ENCODE measurements around the gene MAP3K6.
A peak's percentile ranks its signal among the peaks of the same experiment; 100 is the strongest.

MAP3K6 gene

GRCh38 chr1:27405074-27405473 is 38.3 kb upstream of the MAP3K6 start:
- Histone ChIP-seq H3K4me1 (ENCODE audit: insufficient read depth, low read length) (peaks cover 58% of the 10 kb centered on the region), H3K27me3 (ENCODE audit: control insufficient read depth in 1 of 2, insufficient read depth in 2 of 2, low read length in 2 of 2) (no peaks in the 10 kb centered on the region), H3K9me3 (ENCODE audit: low read length) (no peaks in the 10 kb centered on the region), H3K9ac (ENCODE audit: low read length) (no peak overlapping the region), H3K36me3 (ENCODE audit: insufficient read depth, low read length) (peaks cover 31% of the 10 kb centered on the region), H3K4me3 (ENCODE audit: low read depth in 1 of 2, low read length in 2 of 2) (no peak overlapping the region), H3K27ac (ENCODE audit: low read depth, low read length) (peak overlapping the region; percentile 62)

- no peak overlapping the region for H3K9ac ChIP-seq (ENCODE audit: low read length)
- no peaks in the 10 kb centered on the region for H3K9me3 ChIP-seq (ENCODE audit: low read length)
- H3K36me3 ChIP-seq (ENCODE audit: insufficient read depth, low read length) = peaks cover 23% of the 10 kb centered on the region
- peak overlapping the region; percentile 81 for H3K27ac ChIP-seq (ENCODE audit: low read depth, low read length)
- no peaks in the 10 kb centered on the region for H3K27me3 ChIP-seq (ENCODE audit: control insufficient read depth in 1 of 2, insufficient read depth in 2 of 2, low read length in 2 of 2)
- H3K4me3 ChIP-seq (ENCODE audit: low read depth in 1 of 2, low read length in 2 of 2) = peak overlapping the region in 1 of 2 donors; percentile 16
- peaks cover 63% of the 10 kb centered on the region for H3K4me1 ChIP-seq (ENCODE audit: insufficient read depth, low read length)
Observed at GRCh38 chr1:27403931-27404330, 37.2 kb upstream of the MAP3K6 start.

- peaks cover 16% of the 10 kb centered on the region for H3K36me3 ChIP-seq (ENCODE audit: insufficient read depth, low read length)
- H3K4me1 ChIP-seq (ENCODE audit: insufficient read depth, low read length) = peaks cover 63% of the 10 kb centered on the region
- H3K9me3 ChIP-seq (ENCODE audit: low read length) = no peaks in the 10 kb centered on the region
- H3K4me3 ChIP-seq (ENCODE audit: low read depth in 1 of 2, low read length in 2 of 2) = peak overlapping the region; percentile 10 to 16
- no peaks in the 10 kb centered on the region for H3K27me3 ChIP-seq (ENCODE audit: control insufficient read depth in 1 of 2, insufficient read depth in 2 of 2, low read length in 2 of 2)
- H3K27ac ChIP-seq (ENCODE audit: low read depth, low read length) = peak overlapping the region; percentile 81
- no peak overlapping the region for H3K9ac ChIP-seq (ENCODE audit: low read length)
Observed at GRCh38 chr1:27403065-27403726, 36.4 kb upstream of the MAP3K6 start.

- H3K36me3 ChIP-seq (ENCODE audit: insufficient read depth, low read length) = peaks cover 8% of the 10 kb centered on the region
- H3K9ac ChIP-seq (ENCODE audit: low read length) = no peak overlapping the region
- no peak overlapping the region for H3K4me3 ChIP-seq (ENCODE audit: low read depth in 1 of 2, low read length in 2 of 2)
- peak overlapping the region; percentile 81 for H3K27ac ChIP-seq (ENCODE audit: low read depth, low read length)
- peaks cover 63% of the 10 kb centered on the region for H3K4me1 ChIP-seq (ENCODE audit: insufficient read depth, low read length)
- H3K9me3 ChIP-seq (ENCODE audit: low read length) = no peaks in the 10 kb centered on the region
- no peaks in the 10 kb centered on the region for H3K27me3 ChIP-seq (ENCODE audit: control insufficient read depth in 1 of 2, insufficient read depth in 2 of 2, low read length in 2 of 2)
Observed at GRCh38 chr1:27402349-27402754, 35.6 kb upstream of the MAP3K6 start.

GRCh38 chr1:27400963-27401341 is 34.2 kb upstream of the MAP3K6 start:
- H3K4me3 ChIP-seq (ENCODE audit: low read depth in 1 of 2, low read length in 2 of 2) = no peak overlapping the region
- no peak overlapping the region for H3K27ac ChIP-seq (ENCODE audit: low read depth, low read length)
- H3K27me3 ChIP-seq (ENCODE audit: control insufficient read depth in 1 of 2, insufficient read depth in 2 of 2, low read length in 2 of 2) = no peaks in the 10 kb centered on the region
- no peaks in the 10 kb centered on the region for H3K9me3 ChIP-seq (ENCODE audit: low read length)
- peaks cover 59% of the 10 kb centered on the region for H3K4me1 ChIP-seq (ENCODE audit: insufficient read depth, low read length)
- H3K9ac ChIP-seq (ENCODE audit: low read length) = no peak overlapping the region
- no peaks in the 10 kb centered on the region for H3K36me3 ChIP-seq (ENCODE audit: insufficient read depth, low read length)

GRCh38 chr1:27400082-27400962 is 33.6 kb upstream of the MAP3K6 start:
- Histone ChIP-seq H3K9ac (ENCODE audit: low read length) (no peak overlapping the region), H3K27ac (ENCODE audit: low read depth, low read length) (no peak overlapping the region), H3K4me3 (ENCODE audit: low read depth in 1 of 2, low read length in 2 of 2) (no peak overlapping the region), H3K27me3 (ENCODE audit: control insufficient read depth in 1 of 2, insufficient read depth in 2 of 2, low read length in 2 of 2) (no peaks in the 10 kb centered on the region), H3K9me3 (ENCODE audit: low read length) (no peaks in the 10 kb centered on the region), H3K4me1 (ENCODE audit: insufficient read depth, low read length) (peaks cover 52% of the 10 kb centered on the region), H3K36me3 (ENCODE audit: insufficient read depth, low read length) (no peaks in the 10 kb centered on the region)

GRCh38 chr1:27399251-27400025 is 32.7 kb upstream of the MAP3K6 start:
- H3K36me3 ChIP-seq (ENCODE audit: insufficient read depth, low read length) = no peaks in the 10 kb centered on the region
- H3K4me3 ChIP-seq (ENCODE audit: low read depth in 1 of 2, low read length in 2 of 2) = no peak overlapping the region
- no peak overlapping the region for H3K27ac ChIP-seq (ENCODE audit: low read depth, low read length)
- no peaks in the 10 kb centered on the region for H3K9me3 ChIP-seq (ENCODE audit: low read length)
- peaks cover 44% of the 10 kb centered on the region for H3K4me1 ChIP-seq (ENCODE audit: insufficient read depth, low read length)
- H3K27me3 ChIP-seq (ENCODE audit: control insufficient read depth in 1 of 2, insufficient read depth in 2 of 2, low read length in 2 of 2) = no peaks in the 10 kb centered on the region
- no peak overlapping the region for H3K9ac ChIP-seq (ENCODE audit: low read length)

- peaks cover 35% of the 10 kb centered on the region for H3K4me1 ChIP-seq (ENCODE audit: insufficient read depth, low read length)
- H3K9ac ChIP-seq (ENCODE audit: low read length) = no peak overlapping the region
- no peak overlapping the region for H3K27ac ChIP-seq (ENCODE audit: low read depth, low read length)
Observed at GRCh38 chr1:27398405-27399149, 31.8 kb upstream of the MAP3K6 start.

GRCh38 chr1:27397749-27398148 is 31.0 kb upstream of the MAP3K6 start:
- Histone ChIP-seq H3K27ac (ENCODE audit: low read depth, low read length) (no peak overlapping the region), H3K4me1 (ENCODE audit: insufficient read depth, low read length) (peaks cover 27% of the 10 kb centered on the region), H3K36me3 (ENCODE audit: insufficient read depth, low read length) (no peaks in the 10 kb centered on the region)

More at GRCh38 chr1:27398405-27399149, 31.8 kb upstream of the MAP3K6 start:
- H3K36me3 ChIP-seq (ENCODE audit: insufficient read depth, low read length) = no peaks in the 10 kb centered on the region
- no peaks in the 10 kb centered on the region for H3K9me3 ChIP-seq (ENCODE audit: low read length)
- H3K27me3 ChIP-seq (ENCODE audit: control insufficient read depth in 1 of 2, insufficient read depth in 2 of 2, low read length in 2 of 2) = no peaks in the 10 kb centered on the region
- H3K4me3 ChIP-seq (ENCODE audit: low read depth in 1 of 2, low read length in 2 of 2) = no peak overlapping the region

GRCh38 chr1:27397110-27397509 is 30.3 kb upstream of the MAP3K6 start:
- H3K4me1 ChIP-seq (ENCODE audit: insufficient read depth, low read length) = peaks cover 21% of the 10 kb centered on the region

More at GRCh38 chr1:27397749-27398148, 31.0 kb upstream of the MAP3K6 start:
- H3K4me3 ChIP-seq (ENCODE audit: low read depth in 1 of 2, low read length in 2 of 2) = no peak overlapping the region
- H3K9ac ChIP-seq (ENCODE audit: low read length) = no peak overlapping the region
- H3K27me3 ChIP-seq (ENCODE audit: control insufficient read depth in 1 of 2, insufficient read depth in 2 of 2, low read length in 2 of 2) = no peaks in the 10 kb centered on the region
- no peaks in the 10 kb centered on the region for H3K9me3 ChIP-seq (ENCODE audit: low read length)

More at GRCh38 chr1:27397110-27397509, 30.3 kb upstream of the MAP3K6 start:
- Histone ChIP-seq H3K36me3 (ENCODE audit: insufficient read depth, low read length) (no peaks in the 10 kb centered on the region), H3K27me3 (ENCODE audit: control insufficient read depth in 1 of 2, insufficient read depth in 2 of 2, low read length in 2 of 2) (no peaks in the 10 kb centered on the region), H3K9me3 (ENCODE audit: low read length) (no peaks in the 10 kb centered on the region), H3K27ac (ENCODE audit: low read depth, low read length) (no peak overlapping the region), H3K9ac (ENCODE audit: low read length) (no peak overlapping the region), H3K4me3 (ENCODE audit: low read depth in 1 of 2, low read length in 2 of 2) (no peak overlapping the region)

All from muscle layer of colon (tissue), 2 donors.